ENCODE measurements around the gene TTC7B.

Gene TTC7B

DNA sequence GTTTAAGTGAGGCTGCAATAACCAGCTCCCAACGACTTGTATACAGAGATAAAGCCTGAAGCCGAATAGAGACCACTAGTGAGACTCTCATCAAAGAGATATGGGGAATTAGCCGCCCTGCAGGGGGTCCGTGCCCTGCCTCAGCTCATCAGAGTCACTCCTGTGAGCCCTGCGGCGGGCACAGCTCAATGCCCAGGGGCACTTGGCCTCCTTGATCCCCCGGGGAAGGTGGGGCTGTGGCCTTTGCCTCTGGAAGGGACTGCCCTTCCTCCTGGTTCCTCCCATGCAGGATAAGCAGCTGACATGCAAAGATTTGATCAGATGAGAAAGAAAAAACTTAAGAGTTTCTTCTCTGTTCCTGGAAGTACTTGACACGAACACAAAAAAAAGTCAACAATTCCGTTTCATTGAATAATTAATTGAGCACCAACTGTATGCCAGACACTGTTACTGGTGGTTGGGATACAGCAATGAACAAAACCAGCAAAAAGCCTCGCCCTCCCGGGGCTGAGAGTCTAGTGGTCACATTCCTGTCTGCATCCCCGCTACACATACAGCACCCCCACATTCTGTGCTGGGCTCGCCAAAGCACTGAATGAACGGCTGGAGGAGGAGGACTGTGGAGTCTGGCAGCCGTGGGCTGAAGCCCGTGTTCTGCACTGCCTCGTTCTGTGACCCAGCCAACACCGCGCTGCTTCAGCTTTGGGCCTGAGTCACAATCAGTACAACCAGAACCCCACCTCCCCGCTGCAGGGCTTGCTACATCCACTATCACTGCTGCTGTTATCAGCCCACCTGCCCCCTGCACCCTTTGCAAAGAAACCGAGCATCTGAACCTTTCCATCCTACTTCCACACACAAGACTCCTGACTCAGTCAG, 10.3 kb downstream of the TTC7B start:
- DNase-seq (ENCODE audit: low read depth) = no peak

DNA sequence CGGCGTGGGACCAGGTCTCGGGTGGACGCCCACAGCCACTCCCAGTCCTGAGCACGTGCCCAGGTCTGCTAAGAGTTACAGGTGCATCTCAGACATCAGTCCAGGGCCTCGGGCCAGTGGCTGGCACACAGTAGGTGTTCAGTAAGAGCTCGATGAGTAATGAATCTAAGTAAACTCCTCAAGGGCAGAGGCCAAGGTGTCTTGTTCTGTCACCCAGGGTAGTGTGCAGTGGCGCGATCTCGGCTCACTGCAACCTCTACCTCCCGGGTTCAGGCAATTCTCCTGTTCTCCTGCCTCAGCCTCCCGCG, 11.2 kb downstream of the TTC7B start:
- DNase-seq (ENCODE audit: low read depth) = no peak

DNA sequence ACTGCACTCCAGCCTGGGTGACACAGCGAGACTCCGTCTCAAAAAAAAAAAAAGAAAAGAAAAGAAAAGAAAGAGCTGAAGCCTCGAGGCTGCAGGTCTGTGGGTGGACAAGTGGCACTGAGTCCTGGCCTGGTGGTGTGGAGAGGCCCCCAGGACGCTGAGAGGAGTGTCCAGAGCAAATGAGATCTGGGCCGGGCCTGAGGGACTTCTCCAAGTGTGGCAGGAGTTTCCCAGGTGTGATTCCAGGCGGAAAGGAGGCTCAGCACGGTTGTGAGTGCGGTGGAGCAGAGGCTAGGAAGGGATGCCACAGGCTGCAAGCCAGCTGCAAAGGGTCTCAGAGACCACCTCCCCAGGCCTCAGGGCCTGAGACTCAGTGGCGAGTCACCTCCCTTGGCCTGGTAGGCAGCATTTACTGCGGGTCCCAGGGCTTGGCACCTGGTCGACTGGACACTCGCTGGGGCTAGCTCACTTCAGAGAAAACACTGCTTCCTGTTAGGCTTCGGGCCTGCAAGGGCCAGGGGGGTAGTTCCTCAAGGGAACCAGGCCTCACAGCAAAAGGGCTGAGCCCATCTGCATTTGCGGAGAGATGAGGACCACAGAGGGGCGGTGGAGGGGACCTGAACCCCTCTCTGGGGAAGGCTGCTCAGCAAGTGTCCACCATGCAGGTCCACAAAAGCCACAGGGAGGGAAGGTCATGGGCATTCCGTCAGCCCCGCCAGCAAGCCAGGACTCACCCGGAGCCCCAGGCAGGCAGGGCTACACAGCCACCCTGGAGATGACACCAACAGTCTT, 11.7 kb downstream of the TTC7B start:
- no peak for DNase-seq (ENCODE audit: low read depth)

DNA sequence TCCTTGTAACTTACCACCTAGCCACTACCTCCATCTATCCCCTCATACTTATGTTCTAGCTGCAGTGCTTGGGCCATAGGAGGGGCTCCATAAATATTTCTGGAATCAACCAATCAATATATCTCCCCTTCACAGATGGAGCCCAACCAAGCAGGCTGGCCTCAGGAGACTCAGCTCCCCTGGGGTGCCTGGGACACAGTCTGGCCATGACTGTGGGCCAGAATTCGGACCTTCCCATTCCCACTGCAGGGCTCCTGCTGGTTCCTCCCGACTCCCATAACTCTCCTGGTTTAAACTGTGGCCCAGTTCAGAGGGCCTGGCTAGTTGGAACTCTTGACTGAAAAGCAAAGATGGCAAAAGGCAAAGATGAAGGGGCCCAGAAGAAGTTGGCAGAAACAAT, 13.0 kb downstream of the TTC7B start:
- no peak for DNase-seq (ENCODE audit: low read depth)

DNA sequence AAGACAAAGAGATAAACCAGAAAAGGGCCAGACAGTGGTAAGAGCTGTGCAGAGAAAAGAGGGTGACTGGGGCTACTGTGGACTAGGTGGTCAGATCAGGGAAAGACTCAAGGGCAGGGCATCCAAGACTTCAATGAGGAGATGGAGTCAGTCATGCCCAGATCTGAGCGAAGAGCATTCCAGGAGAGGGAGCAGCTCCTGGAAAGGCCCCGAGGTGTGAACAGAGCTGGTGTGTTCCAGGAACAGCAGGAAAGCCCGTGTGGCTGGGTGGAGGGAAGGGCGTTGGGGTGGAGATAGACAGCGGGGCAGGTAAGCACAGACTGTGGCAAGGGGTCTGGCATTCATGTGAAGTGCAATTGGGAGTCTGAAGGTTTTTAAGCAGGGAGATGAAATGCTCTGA, 16.8 kb downstream of the TTC7B start:
- no peak for DNase-seq (ENCODE audit: low read depth)

DNA sequence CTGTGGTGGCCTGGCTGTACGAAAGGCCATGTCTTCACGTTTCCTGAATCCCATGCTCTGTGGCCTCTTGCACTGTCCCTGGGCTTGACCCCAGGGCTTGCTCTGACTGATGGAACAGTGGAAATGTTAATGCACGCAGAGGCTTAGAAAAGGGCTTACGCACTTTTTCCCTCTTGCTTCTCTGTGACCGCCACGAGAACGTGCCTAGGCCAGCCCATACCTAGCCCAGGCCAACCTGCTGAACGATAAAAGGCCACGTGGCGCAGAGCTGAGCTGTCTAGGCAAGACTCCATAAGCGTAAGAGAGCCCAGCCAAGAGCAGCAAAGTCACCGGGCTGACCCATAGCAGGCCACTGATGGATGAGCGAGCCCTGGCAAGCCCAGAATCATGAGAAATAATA, 18.3 kb downstream of the TTC7B start:
- DNase-seq (ENCODE audit: low read depth) = no peak

DNA sequence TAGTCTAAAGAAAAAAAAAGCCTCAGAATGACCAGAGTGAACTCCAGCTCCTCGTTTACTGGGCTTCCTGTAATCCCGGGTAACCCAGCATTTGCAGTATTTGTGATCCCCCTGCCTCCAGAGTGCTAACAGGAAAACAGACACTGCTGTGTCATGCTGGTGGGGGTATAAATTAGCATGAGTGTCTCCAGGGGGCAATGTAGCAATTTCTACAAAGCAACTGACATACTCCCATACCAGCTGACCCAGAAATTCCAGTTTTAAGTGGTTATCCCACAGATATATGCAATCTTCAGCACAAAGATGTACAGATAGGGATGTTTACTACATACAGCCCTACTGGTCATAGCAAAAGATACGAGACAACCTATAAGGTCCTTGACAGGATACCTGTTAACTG, 18.8 kb downstream of the TTC7B start:
- no peak for DNase-seq (ENCODE audit: low read depth)

DNA sequence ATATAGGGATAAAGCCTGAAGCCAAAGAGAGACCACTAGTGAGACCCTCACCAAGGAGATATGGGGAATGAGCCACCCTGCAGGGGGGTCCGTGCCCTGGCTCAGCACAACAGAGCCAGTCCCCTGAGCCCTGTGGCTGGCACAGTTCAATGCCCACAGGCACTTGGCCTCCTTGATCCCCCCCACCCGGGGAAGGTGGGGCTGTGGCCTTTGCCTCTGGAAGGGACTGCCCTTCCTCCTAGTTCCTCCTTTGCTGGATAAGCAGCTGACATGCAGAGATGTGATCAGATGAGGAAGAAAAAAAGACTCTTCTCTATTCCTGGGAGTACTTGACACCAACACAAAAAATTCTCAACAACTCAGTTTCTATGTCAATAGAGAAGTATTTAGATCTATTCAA, 19.9 kb downstream of the TTC7B start:
- no peak for DNase-seq (ENCODE audit: low read depth)

DNA sequence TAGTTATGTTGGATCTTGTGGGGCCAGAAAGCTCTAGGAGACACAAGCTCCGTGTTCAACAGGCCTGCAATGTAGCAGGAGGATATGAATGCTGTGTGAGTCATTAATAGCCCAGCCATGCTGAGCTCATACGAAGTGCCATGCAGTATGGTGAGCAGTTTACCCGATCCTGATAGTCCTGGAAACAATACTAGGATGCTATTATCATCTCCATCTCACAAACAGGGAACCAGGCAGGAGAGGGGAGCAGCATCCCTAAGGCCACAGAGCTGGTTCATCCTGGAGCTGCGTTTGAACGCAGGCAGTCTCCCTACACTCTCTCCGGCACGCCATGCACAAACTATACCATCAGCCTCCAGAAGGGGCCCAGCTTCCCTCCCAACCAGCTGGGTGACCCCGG, 20.5 kb downstream of the TTC7B start:
- no peak for DNase-seq (ENCODE audit: low read depth)

DNA sequence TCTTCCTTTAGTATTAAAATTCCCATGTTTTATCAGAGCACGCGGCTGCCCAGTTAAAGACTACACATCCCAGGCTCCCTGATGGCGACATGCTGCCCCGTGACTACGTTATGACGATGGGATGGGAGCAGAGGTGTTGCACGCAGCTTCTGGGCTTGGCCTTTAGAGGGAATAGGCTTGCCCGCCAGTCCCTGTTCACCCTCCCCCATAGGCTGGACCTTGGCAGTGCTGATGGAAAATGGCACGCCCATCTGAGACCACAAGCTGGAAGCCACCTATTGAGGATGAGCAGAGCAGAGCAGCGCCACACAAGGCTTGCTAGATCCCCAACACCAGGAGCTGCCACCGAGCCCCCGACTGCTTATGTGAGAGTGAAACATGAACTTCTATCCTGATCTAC, 24.7 kb downstream of the TTC7B start:
- no peak for DNase-seq (ENCODE audit: low read depth)

DNA sequence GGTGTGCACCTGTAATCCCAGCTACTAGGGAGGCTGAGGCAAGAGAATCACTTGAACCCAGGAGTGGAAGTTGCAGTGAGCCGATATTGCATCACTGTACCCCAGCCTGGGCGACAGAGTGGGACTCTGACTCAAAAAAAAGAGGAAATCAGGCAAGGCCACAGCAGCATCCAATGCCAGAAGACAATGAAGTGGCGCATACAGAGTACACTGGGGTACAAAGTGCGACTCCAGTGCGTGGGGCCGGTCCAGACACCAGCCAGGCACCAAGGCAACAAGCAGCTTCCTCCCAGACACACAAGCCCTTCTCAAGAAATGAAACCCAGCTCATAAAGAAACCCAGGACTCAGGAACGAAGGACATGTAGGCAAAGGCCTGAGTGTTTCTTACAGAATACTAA, 28.2 kb downstream of the TTC7B start:
- DNase-seq (ENCODE audit: low read depth) = no peak

DNA sequence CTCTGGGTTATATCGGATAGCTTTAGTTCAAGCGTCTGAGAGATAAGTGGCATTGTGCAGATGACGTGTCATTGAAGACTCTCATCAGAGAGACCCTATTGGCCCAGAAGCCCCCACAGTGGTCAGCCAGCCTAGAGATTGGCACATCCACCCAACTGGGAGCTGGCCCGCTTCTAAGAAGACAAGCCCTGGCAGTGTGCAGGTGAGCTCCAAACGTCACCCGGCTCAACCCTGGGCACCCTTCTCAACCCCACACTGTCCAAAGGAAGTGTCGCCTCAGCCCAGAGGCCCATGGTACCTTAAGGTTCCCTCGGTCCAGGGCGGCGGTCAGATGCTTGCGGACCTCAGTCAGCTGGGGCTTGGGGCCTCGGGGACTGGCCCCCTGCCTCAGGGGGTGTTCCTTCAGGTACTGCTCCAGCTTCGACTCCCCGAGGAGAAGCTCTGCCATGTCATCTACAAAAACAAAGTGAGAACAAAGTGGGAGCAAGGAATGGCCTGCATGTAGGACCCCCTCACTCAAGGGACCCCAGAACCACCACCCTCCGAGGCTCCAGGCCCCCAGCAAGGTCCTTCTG, 30.3 kb downstream of the TTC7B start:
- no peak for DNase-seq (ENCODE audit: low read depth)

DNA sequence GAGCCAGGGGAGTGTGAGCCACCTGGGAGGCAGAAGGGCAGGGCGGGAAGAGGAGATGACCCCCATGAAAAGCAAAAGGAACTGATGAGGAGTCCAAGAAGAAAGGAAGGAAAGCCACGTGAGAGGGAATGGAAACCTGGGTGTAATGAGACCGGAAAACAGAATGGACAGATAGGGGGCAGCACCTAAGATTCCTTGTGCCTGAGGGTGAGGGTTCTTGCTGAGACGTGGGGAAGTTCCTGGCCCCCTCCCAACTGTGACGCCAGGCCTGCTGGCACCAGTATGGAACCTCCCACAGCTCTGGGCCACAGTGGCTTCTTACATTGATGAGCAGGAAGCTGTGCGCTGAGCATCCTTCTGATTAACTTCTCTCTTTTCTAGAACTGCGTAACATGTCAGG, 30.8 kb downstream of the TTC7B start:
- DNase-seq (ENCODE audit: low read depth) = no peak

DNA sequence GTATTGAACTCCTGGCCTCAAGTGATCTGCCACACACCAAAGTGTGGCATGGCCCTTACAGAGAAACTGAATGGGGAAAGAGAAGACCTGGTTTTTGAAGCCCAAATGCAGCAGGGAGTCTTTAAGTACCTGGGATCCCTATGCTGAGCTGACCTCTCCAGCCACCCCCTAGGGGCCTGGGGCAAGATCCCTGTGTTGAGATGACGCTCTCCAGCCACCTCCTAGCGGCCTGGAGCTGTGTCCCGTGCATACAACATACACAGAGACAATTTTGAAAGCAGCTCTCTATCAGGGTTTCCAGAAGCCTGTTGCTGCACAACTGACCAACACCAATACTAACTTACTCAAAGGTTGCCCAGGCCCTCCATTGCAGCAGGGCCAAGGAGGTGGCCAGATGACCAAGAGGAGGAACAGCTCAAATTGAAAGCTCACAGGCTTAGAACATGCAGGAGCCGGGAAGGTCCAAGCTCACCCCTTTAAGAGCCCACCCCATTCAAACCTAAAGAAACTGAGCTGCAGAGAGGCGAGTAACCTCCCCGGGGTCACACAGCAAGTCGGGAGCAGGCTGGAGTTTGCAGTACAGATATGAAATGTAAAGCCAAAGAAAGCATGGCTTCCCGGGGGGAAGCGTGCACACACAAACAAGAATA, 31.5 kb downstream of the TTC7B start:
- no peak for DNase-seq (ENCODE audit: low read depth)

DNA sequence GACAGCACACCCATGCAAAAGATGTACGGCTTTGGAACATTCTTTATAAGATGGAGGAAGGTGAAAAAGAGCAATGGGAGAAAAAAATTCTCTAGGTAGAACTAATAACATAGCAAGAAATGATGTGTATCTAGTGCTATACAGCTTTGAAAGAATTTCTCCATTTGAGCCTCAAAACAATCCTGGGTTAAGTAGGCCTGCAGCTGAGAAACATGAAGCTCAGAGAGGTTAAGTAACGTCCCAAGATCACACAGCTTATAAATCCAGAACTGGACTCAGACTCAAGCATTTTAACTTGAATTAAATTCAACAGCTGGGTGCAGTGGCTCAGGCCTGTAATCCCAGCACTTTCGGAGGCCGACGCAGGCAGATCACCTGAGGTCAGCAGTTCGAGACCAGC, 32.9 kb downstream of the TTC7B start:
- DNase-seq (ENCODE audit: low read depth) = no peak

DNA sequence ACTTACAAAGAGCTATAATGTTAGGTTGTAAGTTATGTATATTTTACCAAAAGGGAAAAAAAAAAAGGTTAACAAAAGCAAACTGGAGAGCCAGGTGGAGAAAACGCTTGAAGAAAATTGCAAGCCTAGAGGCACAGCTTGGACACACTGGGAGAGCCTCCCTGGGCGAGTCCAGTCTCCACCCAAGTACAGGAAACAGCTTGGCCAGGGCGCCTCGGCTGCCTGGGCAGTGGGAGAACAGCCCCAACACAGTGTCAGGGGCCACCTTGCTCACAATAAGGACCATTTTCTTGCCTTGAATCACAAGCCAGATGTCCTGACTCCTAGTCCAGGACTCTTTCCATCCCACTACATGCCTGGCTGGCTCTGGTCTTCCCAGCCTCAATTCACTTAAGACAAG, 33.3 kb downstream of the TTC7B start:
- no peak for DNase-seq (ENCODE audit: low read depth)

DNA sequence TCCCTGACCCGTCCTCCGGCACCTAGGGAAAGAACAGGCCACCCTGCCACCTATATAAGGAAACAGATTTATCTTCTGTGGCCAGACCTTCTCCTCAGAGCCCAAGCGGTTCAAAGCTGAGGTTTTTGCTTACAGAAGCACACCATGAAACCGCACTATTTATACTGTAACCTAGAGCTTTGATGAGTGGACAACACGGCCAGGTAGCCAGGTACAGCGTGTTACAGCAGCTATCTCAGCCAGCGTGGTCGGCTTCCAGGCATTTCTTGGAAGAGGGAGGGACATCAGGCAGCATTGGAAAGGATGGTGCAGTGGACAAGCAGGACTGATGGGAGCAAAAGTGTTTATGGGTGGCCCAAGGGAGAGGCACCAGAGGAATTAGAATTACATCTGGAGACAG, 34.4 kb downstream of the TTC7B start:
- no peak for DNase-seq (ENCODE audit: low read depth)

DNA sequence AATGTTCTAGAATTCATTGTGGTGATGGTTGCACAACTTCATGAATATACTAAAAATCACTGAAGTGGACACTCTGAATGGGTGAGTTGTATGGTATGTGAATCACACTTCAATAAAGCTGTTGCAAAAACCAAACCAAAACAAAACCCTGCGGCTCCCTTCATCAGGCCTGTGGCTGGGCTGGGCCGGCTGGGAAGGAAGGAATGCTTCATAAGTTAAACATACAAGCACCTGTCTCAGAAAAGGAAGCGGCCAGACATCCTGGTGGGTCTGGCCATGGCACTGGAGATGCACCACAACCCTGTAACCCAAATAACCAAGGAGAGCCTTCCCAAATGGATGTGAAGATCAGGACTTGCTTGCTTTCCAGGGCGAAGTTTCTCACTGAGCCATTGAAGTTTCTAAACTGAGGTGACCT, 34.9 kb downstream of the TTC7B start:
- no peak for DNase-seq (ENCODE audit: low read depth)

DNA sequence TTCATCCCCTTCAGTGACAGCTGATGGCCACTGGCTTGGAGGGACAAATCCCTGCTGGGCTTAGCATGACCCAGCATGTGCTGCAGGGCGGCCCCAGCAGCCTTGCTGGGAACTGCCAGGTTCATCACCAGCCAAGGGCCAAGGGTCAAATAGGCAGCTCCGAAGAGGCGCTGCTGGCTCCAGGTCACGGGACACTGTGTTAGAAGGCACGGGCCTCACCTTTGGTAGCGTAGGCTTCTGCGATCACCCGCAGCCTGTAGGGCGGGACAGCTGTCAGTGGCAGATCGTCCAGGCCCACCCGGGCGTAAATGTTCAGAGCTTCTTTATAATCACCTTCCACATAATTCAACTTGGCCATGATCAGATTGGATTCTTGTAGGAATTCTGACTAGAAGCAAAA, 35.7 kb downstream of the TTC7B start:
- no peak for DNase-seq (ENCODE audit: low read depth)

DNA sequence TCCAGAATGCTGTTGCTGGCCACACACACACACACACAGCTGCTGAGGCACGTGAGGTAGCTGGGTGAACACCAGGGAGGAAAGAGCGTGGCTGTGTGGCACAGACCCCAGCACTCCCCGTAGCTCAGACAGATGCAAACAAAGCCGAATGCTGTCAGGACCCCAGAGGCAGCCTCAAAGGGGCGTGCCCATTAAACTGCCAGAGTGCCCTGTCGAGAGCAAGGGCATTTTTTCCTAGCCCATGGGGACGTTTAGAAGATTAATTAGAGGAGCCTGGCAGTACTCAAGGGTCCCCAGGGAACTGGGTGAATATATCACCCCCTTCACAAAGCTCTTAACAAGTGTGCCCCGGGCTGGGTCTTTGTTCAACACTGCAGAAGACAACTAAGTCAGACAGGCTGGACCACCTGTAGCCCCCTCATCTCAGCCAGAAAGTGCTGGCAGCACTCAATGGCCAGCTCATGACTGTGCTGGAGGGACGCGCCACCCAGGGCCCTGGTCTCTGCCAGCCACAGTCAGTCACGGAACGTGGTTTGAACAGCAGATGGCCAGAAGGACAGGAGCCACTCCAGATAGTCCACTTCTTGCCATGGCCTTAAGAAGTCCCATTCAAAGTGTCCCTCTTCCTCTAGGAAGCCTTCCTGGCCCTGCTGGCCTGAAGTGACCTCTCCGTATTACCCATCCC, 37.5 kb downstream of the TTC7B start:
- DNase-seq (ENCODE audit: low read depth) = no peak

DNA sequence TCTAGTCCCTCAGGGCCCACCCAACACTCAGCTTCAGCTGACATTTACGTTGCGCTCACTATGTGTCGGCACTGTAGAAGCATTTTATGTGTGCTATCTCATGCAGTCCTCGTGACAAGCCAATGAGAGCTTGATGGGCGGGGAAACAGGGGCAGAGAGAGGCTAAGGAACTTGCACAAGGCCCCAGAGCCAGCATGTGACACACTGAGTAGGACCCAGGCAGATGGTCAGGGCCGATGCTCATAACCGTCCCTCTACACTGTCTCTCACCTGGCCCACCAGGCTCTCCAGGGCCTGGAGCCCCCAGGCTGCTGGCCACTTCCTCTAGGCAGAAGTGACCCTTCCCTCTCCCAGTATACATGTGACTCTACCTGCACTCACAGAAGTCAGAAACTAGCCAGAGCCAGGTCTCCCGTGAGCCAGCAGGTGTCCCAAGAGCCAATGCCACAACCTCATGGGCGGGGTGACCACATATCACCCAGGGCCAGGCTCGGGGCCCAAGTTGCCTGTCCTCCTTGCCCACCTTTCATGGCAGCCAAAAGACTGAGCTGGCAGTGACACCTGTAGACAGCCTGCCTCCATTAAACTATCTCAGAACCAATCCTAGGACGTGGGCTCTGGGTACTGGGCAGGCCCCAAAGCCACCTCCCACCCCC, 38.3 kb downstream of the TTC7B start:
- no peak for DNase-seq (ENCODE audit: low read depth)

DNA sequence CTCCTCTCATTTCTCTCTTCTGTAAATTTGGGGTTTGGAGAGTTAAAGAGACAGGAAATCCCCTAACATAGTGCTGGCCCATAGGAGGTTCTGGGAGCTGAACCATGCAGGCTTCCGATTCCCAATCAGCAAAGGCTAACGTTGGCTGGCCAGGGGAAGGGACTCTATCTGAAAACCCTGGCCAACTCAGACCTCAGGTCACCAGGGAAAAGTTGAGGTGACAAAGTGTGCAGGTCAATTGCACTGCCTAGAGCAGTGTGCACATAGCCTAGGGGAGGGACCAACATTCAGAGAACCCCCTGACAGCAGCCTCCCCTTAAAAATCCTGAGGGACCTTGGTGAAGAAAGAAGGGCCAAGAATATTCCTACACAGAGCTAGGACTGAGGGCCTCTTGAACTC, 38.9 kb downstream of the TTC7B start:
- DNase-seq (ENCODE audit: low read depth) = no peak
